NB4 (cell line): ENCODE measurements around the gene MPC1L.

Experiments used
- DNase-seq: peaks from one replicate; pipeline ENCODE4 v3.0.0; 2010; ENCODE audit warnings: low read depth
- H3K4me3 ChIP-seq: one replicate; pipeline ENCODE4 v1.5.1; 2011; ENCODE audit warnings: mild to moderate bottlenecking, low read depth, low read length, moderate library complexity
- MYC ChIP-seq: IDR thresholded peaks from 2 replicates; pipeline ENCODE4 v1.6.1; 2011; ENCODE audit warnings: low read depth, low read length
- POLR2A ChIP-seq: IDR thresholded peaks from 2 replicates; pipeline ENCODE4 v1.6.1; 2011; ENCODE audit warnings: mild to moderate bottlenecking; ENCODE audit not compliant: insufficient read length; ENCODE audit errors: extremely low read depth
- TF ChIP-seq, protein P1 (sequence below): IDR thresholded peaks from one replicate; pipeline ENCODE4 v1.5.1; 2012; ENCODE audit warnings: low read depth, low read length
- TF ChIP-seq, protein P2 (sequence below): IDR thresholded peaks from 2 replicates; pipeline ENCODE4 v1.6.1; 2011; ENCODE audit warnings: low read depth, low read length

The MPC1L gene

DNA sequence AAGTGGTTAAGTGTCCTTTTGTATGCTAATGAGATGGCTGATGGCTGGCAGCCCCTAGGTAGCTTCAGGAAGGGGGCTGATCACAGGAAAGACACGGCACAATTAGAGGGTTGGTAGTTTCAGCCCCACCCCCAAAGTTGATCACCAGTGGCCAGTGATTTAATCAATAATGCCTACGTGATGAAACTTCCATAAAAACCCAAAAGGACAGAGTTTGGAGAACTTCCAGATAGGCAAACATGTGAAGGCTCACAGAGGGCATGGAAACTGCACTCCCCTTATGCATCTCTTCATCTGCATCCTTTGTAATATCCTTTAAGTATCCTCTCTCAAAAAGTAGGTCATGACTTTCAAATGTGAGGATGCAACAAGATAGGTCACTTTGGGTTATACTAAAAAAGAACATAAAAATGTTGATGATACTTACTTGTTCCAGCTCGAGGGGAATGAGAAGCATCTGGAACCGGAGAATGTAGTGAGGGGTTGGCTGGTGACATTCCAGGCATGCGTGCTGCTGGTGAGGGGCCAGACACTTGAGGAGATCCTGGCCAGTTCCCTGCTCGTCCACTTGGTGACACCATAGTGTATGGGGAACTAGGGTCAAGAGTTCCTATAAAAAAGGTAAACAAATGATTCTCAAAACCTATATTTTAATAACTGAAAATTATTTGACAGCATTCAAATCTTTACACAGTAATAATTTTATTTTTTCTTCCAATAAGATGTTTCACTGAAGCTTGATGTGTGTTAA, 40.8 kb downstream of the MPC1L start:
- no peak for DNase-seq
- no peak overlapping the region for H3K4me3 ChIP-seq
- TF ChIP-seq, protein P1, sequence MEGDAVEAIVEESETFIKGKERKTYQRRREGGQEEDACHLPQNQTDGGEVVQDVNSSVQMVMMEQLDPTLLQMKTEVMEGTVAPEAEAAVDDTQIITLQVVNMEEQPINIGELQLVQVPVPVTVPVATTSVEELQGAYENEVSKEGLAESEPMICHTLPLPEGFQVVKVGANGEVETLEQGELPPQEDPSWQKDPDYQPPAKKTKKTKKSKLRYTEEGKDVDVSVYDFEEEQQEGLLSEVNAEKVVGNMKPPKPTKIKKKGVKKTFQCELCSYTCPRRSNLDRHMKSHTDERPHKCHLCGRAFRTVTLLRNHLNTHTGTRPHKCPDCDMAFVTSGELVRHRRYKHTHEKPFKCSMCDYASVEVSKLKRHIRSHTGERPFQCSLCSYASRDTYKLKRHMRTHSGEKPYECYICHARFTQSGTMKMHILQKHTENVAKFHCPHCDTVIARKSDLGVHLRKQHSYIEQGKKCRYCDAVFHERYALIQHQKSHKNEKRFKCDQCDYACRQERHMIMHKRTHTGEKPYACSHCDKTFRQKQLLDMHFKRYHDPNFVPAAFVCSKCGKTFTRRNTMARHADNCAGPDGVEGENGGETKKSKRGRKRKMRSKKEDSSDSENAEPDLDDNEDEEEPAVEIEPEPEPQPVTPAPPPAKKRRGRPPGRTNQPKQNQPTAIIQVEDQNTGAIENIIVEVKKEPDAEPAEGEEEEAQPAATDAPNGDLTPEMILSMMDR: peak; percentile 16
- TF ChIP-seq POLR2A: no peak

DNA sequence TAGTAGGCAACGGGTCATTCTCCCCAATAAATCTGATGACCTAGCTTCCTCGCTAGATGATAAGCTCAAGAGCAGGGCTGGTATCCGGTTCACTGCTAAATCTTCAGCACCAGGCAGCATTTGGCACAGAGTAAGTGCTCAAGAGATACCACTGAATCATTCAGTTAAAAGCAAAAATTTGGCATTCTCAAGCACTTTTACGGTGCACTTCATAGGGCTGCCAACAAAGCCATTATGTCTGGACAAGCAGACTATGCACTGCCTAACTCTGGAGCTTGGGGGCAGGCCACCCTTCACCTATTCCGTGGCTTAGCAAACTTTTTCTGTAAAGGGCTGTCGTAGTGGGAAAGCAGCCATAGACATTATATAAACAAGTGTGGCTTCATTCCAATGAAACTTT, 47.9 kb downstream of the MPC1L start:
- DNase-seq: no peak
- H3K4me3 ChIP-seq: no peak overlapping the region
- TF ChIP-seq POLR2A (no peak), MYC (no peak)
- TF ChIP-seq, protein P2, sequence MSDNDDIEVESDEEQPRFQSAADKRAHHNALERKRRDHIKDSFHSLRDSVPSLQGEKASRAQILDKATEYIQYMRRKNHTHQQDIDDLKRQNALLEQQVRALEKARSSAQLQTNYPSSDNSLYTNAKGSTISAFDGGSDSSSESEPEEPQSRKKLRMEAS: no peak
- TF ChIP-seq, protein P1: no peak
